Measurements from ENCODE around the gene SCARB1.
A peak's percentile ranks its signal among the peaks of the same experiment; 100 is the strongest.

Gene SCARB1

GRCh38 chr12:124740691-124741137 lies 123.0 kb downstream of the SCARB1 start:
- DNase-seq: peak; percentile 26

DNA sequence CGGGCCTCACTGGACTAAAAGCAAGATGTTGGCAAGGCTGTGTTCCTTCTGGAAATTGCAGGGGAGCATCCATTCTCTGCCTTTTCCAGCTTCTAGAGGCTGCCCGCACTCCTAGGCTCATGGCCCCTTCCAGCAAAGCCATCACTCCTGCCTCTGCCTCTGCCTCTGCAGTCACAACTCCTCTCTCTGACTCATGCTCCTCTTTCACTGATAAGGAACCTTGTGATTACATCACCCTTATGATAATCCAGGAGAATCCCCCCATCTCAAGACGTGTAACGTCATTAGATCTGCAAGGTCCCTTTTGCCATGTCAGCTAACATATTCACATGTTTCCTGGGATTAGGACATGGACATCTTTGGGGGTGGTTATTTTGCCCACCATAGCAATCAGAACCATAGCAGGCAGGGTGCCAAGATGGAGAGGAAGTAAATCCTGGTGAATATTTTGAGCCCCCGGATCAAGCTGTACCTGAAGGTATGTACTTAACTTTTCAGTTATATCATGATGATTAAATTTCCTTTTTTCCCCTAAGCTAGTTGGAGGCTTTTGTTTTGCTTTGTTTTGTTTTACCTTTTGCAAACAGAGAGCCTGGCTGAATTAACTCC lies 123.6 kb downstream of the SCARB1 start:
- DNase-seq: no peak

DNA sequence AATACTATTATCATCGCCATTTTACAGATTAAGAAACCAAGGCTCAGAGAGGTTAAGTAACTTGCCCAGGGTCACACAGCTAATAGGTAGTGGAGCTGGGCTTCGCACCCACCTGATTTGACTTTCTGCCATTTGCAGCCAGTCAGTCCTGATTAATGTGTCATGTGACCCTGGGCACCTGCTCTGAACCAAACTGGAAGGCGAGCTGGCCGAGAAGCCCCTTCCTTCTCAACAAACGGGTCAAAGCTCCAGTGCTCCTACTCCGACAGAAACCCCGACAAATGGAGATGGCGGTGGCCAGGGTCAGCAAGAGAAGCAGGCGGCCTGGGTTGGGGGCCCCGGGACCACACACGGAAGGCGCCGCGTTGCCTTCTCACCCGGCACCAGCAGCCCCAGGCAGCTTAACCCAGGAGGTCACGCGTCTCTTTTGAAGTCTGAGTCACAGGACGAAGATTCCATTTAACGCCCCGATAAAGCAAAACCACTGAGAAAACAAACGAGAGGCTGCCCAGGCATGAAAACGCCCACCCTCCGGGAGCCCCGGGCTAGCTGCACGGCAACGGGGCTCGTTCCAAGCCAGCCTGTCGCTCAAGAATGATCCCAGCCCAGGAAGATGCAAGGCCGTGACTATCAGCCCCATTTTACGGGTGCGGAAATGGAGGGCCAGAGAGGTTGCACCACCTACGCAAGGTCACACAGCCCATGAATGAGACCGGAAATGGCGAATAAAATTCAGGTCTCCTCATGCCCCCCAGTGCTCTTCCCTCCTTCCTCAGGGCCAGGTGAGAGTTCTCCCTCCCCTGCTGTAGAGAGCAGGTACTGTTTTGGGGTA lies 124.8 kb downstream of the SCARB1 start:
- DNase-seq: no peak

GRCh38 chr12:124737772-124738635 lies 125.7 kb downstream of the SCARB1 start:
- DNase-seq: no peak

GRCh38 chr12:124737040-124737419 lies 126.6 kb downstream of the SCARB1 start:
- DNase-seq: no peak

DNA sequence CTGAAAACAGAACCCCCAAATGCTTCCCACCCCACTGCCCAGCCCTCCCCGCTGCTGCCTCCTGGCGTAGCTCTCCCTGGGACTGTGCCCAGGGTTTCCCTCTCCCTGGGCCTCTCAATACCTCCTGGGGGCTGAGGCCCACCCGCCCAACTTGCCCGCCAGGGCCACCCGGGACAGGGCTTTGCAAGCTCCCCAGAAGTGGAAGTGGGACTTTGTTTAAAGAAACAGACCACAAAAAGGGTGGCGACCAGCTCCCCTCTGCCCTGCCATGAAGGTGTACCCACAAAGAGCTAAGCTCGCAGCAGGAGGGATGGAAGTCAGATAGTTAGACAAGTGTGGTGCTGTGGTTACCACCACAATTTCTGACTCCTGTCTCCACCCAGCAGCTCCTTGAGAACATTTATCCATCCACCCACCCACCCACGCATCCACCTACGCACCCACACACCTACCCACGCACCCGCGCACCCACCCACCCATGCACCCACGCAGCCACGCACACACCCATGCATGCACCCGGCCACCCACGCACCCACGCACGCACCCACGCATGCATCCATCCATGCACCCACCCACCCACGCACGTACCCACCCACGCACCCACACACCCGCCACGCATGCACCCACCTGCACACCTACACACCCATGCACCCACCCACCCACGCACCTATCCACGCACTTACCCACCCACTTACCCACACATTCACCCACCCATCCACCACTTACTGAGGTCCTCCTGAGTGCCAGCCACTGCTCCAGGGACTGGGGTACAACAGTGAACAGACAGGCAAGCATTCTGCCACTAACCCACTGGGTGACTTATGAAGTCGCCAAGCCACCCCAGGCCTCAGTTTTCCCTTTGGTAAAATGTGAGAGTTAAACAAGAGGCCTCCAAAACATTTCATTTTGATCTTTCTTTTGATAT lies 127.3 kb downstream of the SCARB1 start:
- no peak for DNase-seq

GRCh38 chr12:124734224-124734788 lies 129.4 kb downstream of the SCARB1 start:
- DNase-seq: no peak

GRCh38 chr12:124733086-124733485 lies 130.6 kb downstream of the SCARB1 start:
- no peak for DNase-seq

GRCh38 chr12:124732275-124733075 lies 131.2 kb downstream of the SCARB1 start:
- no peak for DNase-seq

DNA sequence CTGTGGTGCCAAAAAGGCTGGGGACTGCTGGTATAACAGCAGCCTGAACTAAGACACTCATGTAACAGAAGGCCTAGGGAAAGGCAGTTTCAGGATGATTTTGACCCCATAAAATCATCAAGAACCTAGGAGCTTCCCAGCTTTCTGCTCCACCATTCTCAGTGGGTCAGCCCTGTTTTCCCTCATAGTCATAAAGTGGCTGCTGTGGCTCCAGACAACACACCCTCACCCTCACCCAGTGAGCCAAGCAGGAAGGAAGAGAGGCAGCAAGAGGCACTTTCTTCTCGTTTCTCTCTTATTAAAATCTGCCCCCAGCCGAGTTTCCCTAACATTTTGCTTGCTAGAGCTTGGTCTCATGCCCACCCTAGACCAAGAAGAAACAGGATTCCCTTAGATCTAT lies 131.8 kb downstream of the SCARB1 start:
- no peak for DNase-seq

GRCh38 chr12:124730455-124730932 lies 133.2 kb downstream of the SCARB1 start:
- DNase-seq: no peak

GRCh38 chr12:124727922-124728321 lies 135.7 kb downstream of the SCARB1 start:
- no peak for DNase-seq

GRCh38 chr12:124727264-124727800 lies 136.3 kb downstream of the SCARB1 start:
- DNase-seq: no peak
